Uterus (tissue), 4 donors: Measurements from ENCODE around the gene MED27. TPM values are rescaled to one million over a fixed set of nuclear protein-coding genes. Genes with fewer than 3 reads are reported as not detected.

Experiments
- DNase-seq, 2 donors: peaks; one replicate each; pipeline ENCODE4 v3.0.0-alpha.2; 2019 to 2020
- H3K27ac ChIP-seq, 2 donors: fragments of 200-600 bp; sonication (generic); 1 replicate in 1 of 2; 2 replicates in 1 of 2; pipeline ENCODE4 v1.5.1; 2016 to 2018
- H3K27me3 ChIP-seq, 2 donors: fragments of 200-600 bp; sonication (generic); one replicate each; pipeline ENCODE4 v1.5.1; 2018 to 2019; ENCODE audit warnings: control low read depth in 1 of 2
- H3K36me3 ChIP-seq, 2 donors: fragments of 200-600 bp; sonication (generic); one replicate each; pipeline ENCODE4 v1.5.1; 2019; ENCODE audit warnings: control low read depth in 1 of 2
- H3K4me1 ChIP-seq, 2 donors: fragments of 200-600 bp; sonication (generic); one replicate each; pipeline ENCODE4 v1.5.1; 2018 to 2019; ENCODE audit warnings: control low read depth in 1 of 2
- H3K4me3 ChIP-seq, 2 donors: fragments of 200-600 bp; sonication (generic); 1 replicate in 1 of 2; 2 replicates in 1 of 2; pipeline ENCODE4 v1.5.1; 2018 to 2019; ENCODE audit warnings: mild to moderate bottlenecking in 1 of 2
- H3K9me3 ChIP-seq, 2 donors: fragments of 200-600 bp; sonication (generic); one replicate each; pipeline ENCODE4 v1.5.1; 2019; ENCODE audit warnings: control low read depth in 1 of 2
- CTCF ChIP-seq, 4 experiments: fragments of 200-600 bp in 2 of 4; fragments of 450-650 bp in 2 of 4; sonication (generic) in 2 of 4; IDR thresholded peaks; one replicate each; pipeline ENCODE4 v1.5.1; 2016 to 2019; ENCODE audit warnings: antibody characterized with exemption in 4 of 4, mild to moderate bottlenecking in 2 of 4, moderate library complexity in 1 of 4
- POLR2A ChIP-seq, 2 donors: fragments of 450-650 bp; IDR thresholded peaks; one replicate each; pipeline ENCODE4 v1.6.1; 2016; ENCODE audit warnings: antibody characterized with exemption in 2 of 2, mild to moderate bottlenecking in 1 of 2, moderate library complexity in 1 of 2
- intact Hi-C: fragments of 100-400 bp; cut with DNase I; formaldehyde crosslinking; loops from one replicate; pipeline ENCODE4 v1.15.1; 2023; ENCODE audit warnings: low total_unique reads
- total RNA-seq, 4 donors: library from RNA; depleted of rRNA in 3 of 4; stranded (reverse); fragments of >200 nt in 3 of 4; gene quantifications; one replicate each; pipeline versions ENCODE4 v1.1.0 to v1.2.4, GENCODE V29; 2014 to 2023
- donor health status: DM: yes; HTN: yes; CAD: no.

The MED27 gene
- total RNA-seq, 4 donors from 2014 or later = 4.6 to 29.3 (median 10.7) TPM

GRCh38 chr9:131869348-131869747 is 210.3 kb downstream of the MED27 start:
- intact Hi-C loops = no loop called here
- Histone ChIP-seq H3K9me3 (no peaks in the 10 kb centered on the region), H3K36me3 (no peaks in the 10 kb centered on the region), H3K4me1 (no peaks in the 10 kb centered on the region), H3K27me3 (no peaks in the 10 kb centered on the region), H3K27ac (no peak overlapping the region), H3K4me3 (no peak overlapping the region)
- TF ChIP-seq CTCF (IDR thresholded peaks at IDR 0.05) (no peak), POLR2A (IDR thresholded peaks at IDR 0.05) (no peak)
- no peak for DNase-seq

GRCh38 chr9:131868766-131869165 is 210.9 kb downstream of the MED27 start:
- peak in 1 of 2 donors; percentile 17 for DNase-seq
- no peaks in the 10 kb centered on the region for H3K4me1 ChIP-seq
- TF ChIP-seq CTCF (IDR thresholded peaks at IDR 0.05) (no peak), POLR2A (IDR thresholded peaks at IDR 0.05) (no peak)
- H3K27ac ChIP-seq = no peak overlapping the region
- intact Hi-C loops = no loop called here
- no peak overlapping the region for H3K4me3 ChIP-seq
- H3K9me3 ChIP-seq = no peaks in the 10 kb centered on the region
- no peaks in the 10 kb centered on the region for H3K27me3 ChIP-seq
- no peaks in the 10 kb centered on the region for H3K36me3 ChIP-seq

GRCh38 chr9:131867611-131868192 is 212.0 kb downstream of the MED27 start:
- Histone ChIP-seq H3K4me3 (no peak overlapping the region), H3K36me3 (no peaks in the 10 kb centered on the region), H3K27ac (no peak overlapping the region), H3K27me3 (no peaks in the 10 kb centered on the region), H3K4me1 (no peaks in the 10 kb centered on the region), H3K9me3 (no peaks in the 10 kb centered on the region)
- TF ChIP-seq CTCF (IDR thresholded peaks at IDR 0.05) = no peak
- DNase-seq = no peak
- intact Hi-C loops = no loop called here

GRCh38 chr9:131865446-131866195 is 214.0 kb downstream of the MED27 start:
- no peak overlapping the region for H3K27ac ChIP-seq

More at GRCh38 chr9:131865446-131866195, 214.0 kb downstream of the MED27 start:
- Histone ChIP-seq H3K4me3 (no peak overlapping the region), H3K9me3 (no peaks in the 10 kb centered on the region), H3K27me3 (no peaks in the 10 kb centered on the region), H3K36me3 (no peaks in the 10 kb centered on the region), H3K4me1 (no peaks in the 10 kb centered on the region)
- TF ChIP-seq POLR2A (IDR thresholded peaks at IDR 0.05) (no peak), CTCF (IDR thresholded peaks at IDR 0.05) (no peak)
- no peak for DNase-seq
- intact Hi-C loops = no loop called here
